AG09319 (cell line): ENCODE data around the gene SOX30.

Experiments used
- DNase-seq: peaks from one replicate; pipeline ENCODE4 v3.0.0-alpha.2; 2010; ENCODE audit warnings: low read depth; ENCODE audit errors: extremely low read depth
- TF ChIP-seq, protein P1 (sequence below): IDR thresholded peaks from 2 replicates; pipeline ENCODE4 v1.5.1; 2011; ENCODE audit warnings: low read depth, mild to moderate bottlenecking, inconsistent platforms, low read length, moderate library complexity

The SOX30 gene

DNA sequence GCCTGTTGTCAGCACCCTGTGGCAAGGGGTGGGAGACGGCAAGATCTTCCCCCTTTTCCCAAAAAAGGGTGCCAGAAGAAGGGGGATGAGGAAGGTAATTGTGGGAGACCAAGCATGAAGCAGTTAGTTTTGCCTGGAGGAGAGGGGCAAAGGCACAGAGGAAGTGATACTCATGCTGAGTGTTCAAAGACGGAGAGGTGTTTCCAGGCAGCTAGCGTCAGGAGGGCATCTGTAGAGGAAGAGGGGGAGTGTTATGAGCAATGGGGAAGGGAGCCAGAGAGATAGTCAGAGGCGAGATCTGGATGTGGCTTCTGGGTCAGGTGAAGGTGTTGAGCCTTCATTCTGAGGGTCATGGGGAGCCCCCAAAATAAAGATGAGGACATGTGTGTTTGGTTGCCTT, 49.7 kb downstream of the SOX30 start:
- no peak for DNase-seq
- TF ChIP-seq, protein P1, sequence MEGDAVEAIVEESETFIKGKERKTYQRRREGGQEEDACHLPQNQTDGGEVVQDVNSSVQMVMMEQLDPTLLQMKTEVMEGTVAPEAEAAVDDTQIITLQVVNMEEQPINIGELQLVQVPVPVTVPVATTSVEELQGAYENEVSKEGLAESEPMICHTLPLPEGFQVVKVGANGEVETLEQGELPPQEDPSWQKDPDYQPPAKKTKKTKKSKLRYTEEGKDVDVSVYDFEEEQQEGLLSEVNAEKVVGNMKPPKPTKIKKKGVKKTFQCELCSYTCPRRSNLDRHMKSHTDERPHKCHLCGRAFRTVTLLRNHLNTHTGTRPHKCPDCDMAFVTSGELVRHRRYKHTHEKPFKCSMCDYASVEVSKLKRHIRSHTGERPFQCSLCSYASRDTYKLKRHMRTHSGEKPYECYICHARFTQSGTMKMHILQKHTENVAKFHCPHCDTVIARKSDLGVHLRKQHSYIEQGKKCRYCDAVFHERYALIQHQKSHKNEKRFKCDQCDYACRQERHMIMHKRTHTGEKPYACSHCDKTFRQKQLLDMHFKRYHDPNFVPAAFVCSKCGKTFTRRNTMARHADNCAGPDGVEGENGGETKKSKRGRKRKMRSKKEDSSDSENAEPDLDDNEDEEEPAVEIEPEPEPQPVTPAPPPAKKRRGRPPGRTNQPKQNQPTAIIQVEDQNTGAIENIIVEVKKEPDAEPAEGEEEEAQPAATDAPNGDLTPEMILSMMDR, result no peak

DNA sequence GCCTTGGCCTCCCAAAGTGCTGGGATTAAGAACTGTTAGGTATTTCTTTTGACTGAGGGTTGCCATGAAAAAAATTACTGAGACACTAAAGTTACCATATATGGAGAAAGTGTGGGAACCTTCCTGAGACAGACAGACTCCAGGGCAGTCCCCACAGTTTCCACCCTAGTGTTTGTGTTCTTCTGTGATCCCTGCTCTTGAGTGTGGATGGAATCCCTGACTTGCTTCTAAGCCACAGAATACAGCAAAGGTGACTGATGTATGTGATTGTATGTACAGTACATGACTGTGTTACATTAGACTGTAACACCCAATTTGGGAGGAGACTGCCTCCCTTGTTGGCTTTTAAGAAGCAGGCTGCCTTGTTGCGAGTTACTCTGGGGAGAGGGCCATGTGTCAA, 52.0 kb downstream of the SOX30 start:
- DNase-seq, result no peak
- TF ChIP-seq, protein P1, result no peak

DNA sequence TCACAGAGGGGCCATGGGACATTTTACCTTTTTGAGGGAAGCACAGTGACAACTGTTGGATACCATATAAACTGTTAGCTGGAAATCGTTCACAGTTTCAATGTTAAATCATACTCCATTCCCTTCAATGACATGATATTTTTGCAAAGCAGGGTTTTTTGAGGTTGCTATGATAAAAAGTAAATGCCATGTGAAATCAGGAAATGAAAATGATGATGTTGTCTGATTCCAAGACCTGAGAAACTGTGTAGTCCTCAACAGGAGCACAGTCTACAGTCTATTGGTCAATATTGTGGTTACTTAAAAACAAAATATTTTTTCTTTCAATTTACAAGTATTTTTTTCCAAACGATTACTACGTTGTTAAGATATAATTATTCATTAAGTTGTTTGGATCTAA, 52.7 kb downstream of the SOX30 start:
- no peak for DNase-seq
- TF ChIP-seq, protein P1, result no peak

DNA sequence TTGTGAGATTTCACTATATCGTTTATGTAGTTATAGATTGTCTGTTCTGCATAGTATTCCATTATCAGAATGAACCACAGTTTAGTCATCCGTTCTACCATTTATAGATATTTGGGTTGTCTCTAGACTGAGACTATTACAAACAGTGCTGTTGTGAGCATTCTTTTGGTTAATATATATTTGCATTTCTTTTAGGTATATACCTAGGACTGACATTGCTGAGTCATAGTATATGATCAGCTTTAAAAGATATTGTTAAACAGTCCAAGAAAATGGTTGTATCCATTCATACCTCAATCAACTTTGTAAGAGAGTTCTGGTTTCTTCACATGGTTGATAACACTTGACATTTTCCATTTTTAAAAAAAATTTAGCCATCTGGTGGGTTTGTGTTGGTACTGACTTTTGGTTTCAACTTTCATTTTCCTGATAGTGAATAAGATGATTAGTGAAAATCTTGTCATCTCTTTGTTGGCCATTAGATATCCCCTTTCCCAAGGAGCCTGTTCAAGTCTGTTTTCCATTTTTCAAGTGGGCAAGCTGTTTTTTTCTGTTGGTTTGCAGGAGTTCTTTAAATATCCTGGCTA, 53.8 kb downstream of the SOX30 start:
- DNase-seq, result no peak
- TF ChIP-seq, protein P1, result no peak

DNA sequence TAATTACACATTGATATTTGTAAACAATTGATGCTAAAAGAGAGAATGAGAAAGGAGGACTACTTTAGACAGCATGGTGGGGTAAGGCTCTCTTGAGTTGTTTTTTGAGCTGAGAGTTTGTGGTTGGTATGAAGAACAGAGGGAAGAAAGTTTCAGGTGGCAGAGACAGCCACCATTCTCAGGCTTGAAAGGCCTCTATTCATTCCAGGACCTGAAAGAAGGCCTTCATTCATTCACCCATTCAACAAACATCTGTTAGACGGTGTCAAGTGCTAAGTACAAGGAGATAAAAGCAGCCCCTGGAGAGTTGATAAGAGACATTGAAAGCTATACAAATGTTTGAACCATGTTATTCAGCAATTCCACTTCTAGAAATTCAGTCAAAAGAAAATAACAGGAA, 55.0 kb downstream of the SOX30 start:
- TF ChIP-seq, protein P1, result no peak
- no peak for DNase-seq

DNA sequence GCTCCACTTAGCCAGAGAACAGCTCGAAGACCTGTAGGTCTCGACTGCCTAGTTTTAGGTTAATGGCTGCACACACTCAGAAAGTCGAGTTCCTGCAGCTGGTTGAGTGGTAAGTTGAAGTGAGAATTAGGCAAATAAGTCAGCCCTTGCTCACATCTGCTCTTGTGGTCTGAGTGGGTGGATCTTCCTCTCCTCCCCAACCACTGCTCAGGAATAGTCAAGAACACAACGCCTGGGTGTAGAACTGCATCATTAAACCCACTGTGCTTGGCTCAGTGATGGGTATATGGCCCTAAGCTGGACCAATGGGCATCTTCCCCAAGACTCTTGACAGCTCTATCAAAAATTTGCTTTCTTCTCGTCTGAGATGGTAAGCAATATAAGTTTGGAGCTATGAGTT, 55.8 kb downstream of the SOX30 start:
- TF ChIP-seq, protein P1, result no peak
- DNase-seq, result no peak

DNA sequence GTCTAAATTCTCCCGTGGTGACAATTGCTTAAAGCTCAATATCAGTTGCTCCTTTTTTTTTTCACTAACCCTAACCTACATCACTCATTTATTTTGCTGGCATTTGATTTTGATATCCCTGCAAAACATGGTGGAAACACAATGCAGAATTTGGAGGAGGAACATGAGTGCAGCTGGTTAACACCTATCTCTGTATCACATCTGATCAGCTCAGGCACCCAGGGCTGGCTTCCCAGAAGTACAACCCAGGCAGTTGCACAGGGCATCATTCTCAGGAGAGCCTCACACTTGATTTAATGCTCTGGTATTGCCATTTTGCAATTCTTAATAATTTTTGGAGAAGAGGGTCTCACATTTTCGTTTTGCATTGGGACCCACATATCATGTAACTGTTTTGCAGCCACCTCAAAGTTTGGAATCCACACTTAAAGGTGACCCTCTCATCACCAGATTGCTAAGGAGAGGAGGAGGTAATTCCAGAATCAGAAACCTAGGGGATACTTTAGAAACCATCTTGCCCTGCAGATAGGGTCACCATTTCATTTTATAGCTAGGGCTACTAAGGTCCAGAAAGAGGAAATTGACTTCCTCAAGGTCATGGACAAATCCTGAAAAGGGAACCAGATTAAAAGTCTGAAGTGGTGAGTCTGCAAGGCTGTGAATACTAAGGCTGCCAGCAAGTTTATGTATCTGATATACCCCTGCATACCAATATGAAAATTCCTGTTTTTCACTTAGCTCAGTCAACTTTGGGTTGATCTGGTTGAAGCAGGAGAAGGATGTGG, 57.4 kb downstream of the SOX30 start:
- no peak for DNase-seq
- TF ChIP-seq, protein P1, result no peak
